ENCODE measurements around the gene KIF26A.

Gene KIF26A

DNA sequence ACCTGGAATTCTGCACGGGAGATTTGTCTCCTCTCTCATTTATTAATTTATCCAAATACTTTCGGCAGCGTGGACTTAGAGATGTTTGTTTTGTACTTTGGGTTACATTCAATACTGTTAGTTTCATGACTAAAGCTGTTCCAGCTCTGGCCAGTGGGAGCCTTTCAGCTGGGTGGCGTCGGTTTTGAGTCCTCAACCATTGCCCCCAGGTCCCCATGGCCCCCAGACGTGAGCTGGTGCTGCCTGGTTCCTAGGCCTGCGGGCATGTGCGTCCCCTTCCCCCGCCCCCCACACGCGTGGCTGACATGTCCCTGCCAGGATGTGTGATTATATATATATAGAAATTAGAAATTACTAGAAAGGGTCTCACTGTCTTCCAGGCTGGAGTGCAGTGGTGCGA, 48.2 kb downstream of the KIF26A start:
- H3K36me3 ChIP-seq (ENCODE audit: insufficient read depth, low read length): no peaks in the 10 kb centered on the region
- H3K4me3 ChIP-seq (ENCODE audit: low read length): no peak overlapping the region
- no peaks in the 10 kb centered on the region for H3K27me3 ChIP-seq (ENCODE audit: insufficient read depth, low read length)
- H3K4me1 ChIP-seq (ENCODE audit: insufficient read depth, low read length): no peaks in the 10 kb centered on the region
- 85% methylated on average over 11 of the region's 12 CpGs for WGBS
- no peak overlapping the region for H3K9ac ChIP-seq (ENCODE audit: low read depth, low read length)
- H3K9me3 ChIP-seq (ENCODE audit: insufficient read depth, low read depth, low read length): no peaks in the 10 kb centered on the region
- no peak overlapping the region for H3K27ac ChIP-seq (ENCODE audit: low read depth, low read length)

DNA sequence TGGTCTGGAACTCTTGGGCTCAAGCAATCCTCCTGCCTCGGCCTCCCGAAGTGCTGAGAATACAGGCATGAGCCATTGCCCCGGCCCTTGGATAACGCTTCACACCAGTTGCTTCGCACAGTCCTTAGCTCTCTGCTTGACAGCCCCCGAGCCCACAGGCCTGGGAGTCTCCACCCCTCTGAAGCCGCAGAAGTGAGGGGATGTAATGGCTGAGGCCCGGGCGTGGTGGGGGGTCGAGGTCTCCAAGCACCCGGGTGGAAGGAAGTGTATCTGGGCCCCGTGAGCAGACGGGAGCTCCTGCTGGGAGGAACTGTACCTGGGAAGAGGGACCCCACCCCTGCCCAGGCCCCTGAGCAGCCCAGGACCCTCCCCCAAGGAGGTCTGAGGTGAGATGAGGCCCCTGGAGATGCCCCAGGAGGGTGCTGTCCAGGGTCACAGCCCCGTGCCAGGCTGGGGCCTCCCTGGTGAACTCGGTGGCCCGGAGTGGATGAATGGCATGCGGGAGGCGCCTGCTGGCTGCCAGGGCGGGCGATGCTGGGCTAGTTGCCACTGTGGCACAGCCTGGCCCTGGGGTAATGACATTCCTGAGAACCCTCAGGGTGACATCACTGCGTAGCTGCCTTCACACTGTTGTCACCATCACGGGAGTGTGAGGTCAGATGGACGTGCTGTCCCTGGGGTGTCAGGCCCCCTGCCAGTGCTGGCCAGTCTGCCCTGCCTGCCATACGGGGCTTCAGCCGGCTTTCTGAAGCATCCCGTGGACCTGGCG, 48.9 kb downstream of the KIF26A start:
- WGBS: 89% methylated on average over 27 of the region's 27 CpGs
- H3K4me3 ChIP-seq (ENCODE audit: low read length): no peak overlapping the region
- no peak overlapping the region for H3K9ac ChIP-seq (ENCODE audit: low read depth, low read length)
- no peaks in the 10 kb centered on the region for H3K9me3 ChIP-seq (ENCODE audit: insufficient read depth, low read depth, low read length)
- H3K27ac ChIP-seq (ENCODE audit: low read depth, low read length): no peak overlapping the region
- no peaks in the 10 kb centered on the region for H3K36me3 ChIP-seq (ENCODE audit: insufficient read depth, low read length)
- no peaks in the 10 kb centered on the region for H3K4me1 ChIP-seq (ENCODE audit: insufficient read depth, low read length)
- no peaks in the 10 kb centered on the region for H3K27me3 ChIP-seq (ENCODE audit: insufficient read depth, low read length)

- no peaks in the 10 kb centered on the region for H3K27me3 ChIP-seq (ENCODE audit: insufficient read depth, low read length)
- no peaks in the 10 kb centered on the region for H3K36me3 ChIP-seq (ENCODE audit: insufficient read depth, low read length)
- H3K9me3 ChIP-seq (ENCODE audit: insufficient read depth, low read depth, low read length): no peaks in the 10 kb centered on the region
- WGBS: 84% methylated on average over 27 of the region's 27 CpGs
- no peaks in the 10 kb centered on the region for H3K4me1 ChIP-seq (ENCODE audit: insufficient read depth, low read length)
- H3K4me3 ChIP-seq (ENCODE audit: low read length): no peak overlapping the region
- no peak overlapping the region for H3K9ac ChIP-seq (ENCODE audit: low read depth, low read length)
- no peak overlapping the region for H3K27ac ChIP-seq (ENCODE audit: low read depth, low read length)
Observed at GRCh38 chr14:104187931-104188726, 49.7 kb downstream of the KIF26A start.

DNA sequence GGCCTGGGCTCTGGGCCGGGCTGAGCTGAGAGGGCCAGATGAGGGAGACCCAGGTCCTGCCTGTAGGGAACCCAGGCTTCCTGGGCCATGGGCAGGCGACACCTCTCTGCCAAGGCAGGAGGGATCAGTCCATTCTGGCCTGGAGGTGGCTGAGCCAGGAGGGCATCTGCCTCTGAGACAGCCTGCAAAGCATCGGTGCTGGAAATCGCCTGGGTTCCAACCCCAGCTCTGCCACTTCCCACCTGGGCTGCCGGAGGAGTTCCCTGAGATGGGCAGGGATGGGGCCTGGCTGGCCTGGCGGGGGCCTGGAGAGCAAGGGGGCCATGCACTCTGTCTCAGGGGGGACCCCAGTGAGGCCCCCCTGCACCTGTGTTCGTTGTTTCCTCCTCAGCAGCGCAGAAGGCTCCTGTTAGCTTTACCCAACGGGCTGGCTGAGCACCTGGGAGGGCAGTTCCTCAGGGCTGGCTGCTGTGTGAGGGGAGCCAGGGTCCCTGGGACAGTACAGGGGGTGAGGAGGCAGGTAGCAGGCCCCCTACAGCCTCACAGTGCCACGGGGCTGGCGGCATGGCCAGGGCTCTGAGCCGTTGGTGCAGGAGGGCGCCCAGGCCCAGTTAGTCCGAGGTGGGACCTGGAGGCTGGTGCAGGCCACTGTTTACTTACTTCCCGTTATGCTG, 50.5 kb downstream of the KIF26A start:
- Histone ChIP-seq H3K9me3 (ENCODE audit: insufficient read depth, low read depth, low read length) (no peaks in the 10 kb centered on the region), H3K27me3 (ENCODE audit: insufficient read depth, low read length) (no peaks in the 10 kb centered on the region), H3K9ac (ENCODE audit: low read depth, low read length) (no peak overlapping the region), H3K4me3 (ENCODE audit: low read length) (no peak overlapping the region), H3K36me3 (ENCODE audit: insufficient read depth, low read length) (no peaks in the 10 kb centered on the region), H3K4me1 (ENCODE audit: insufficient read depth, low read length) (no peaks in the 10 kb centered on the region), H3K27ac (ENCODE audit: low read depth, low read length) (no peak overlapping the region)
- WGBS: 90% methylated on average over 15 of the region's 15 CpGs

DNA sequence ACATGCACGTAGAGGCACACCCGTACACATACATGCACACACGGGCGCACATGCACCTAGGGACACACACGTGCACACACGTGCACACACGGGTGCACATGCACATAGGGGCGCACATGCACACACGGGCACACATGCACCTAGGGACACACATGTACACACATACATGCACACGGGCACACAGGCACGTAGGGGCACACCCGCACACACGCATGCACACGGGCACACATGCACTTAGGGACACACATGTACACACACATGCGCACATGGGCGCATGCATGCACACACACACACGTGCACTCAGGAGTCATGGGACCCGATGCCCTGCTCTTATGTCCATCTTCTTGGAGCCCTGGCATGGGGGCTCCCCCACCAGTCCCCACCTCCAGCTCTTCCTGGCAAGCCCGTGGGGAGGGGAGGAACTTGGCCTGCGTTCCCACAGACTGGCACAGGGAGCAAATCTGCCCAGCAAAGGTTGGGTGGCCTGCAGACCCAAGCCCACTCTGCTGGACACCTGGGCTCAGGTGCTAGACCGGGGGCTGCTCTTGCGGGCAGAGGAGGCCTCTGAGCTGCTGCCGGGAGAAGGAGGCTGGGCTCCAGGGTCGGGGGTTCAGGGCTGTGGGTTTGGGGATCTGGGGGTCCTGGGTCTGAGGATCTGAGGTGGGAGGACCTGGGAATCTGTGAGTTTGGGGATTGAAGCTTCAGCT, 51.4 kb downstream of the KIF26A start:
- no peaks in the 10 kb centered on the region for H3K4me1 ChIP-seq (ENCODE audit: insufficient read depth, low read length)
- no peak overlapping the region for H3K4me3 ChIP-seq (ENCODE audit: low read length)
- WGBS: 92% methylated on average over 24 of the region's 24 CpGs
- no peaks in the 10 kb centered on the region for H3K9me3 ChIP-seq (ENCODE audit: insufficient read depth, low read depth, low read length)
- H3K9ac ChIP-seq (ENCODE audit: low read depth, low read length): no peak overlapping the region
- no peak overlapping the region for H3K27ac ChIP-seq (ENCODE audit: low read depth, low read length)
- no peaks in the 10 kb centered on the region for H3K36me3 ChIP-seq (ENCODE audit: insufficient read depth, low read length)
- H3K27me3 ChIP-seq (ENCODE audit: insufficient read depth, low read length): no peaks in the 10 kb centered on the region

- H3K27me3 ChIP-seq (ENCODE audit: insufficient read depth, low read length): no peaks in the 10 kb centered on the region
- no peak overlapping the region for H3K4me3 ChIP-seq (ENCODE audit: low read length)
- H3K9ac ChIP-seq (ENCODE audit: low read depth, low read length): no peak overlapping the region
- H3K36me3 ChIP-seq (ENCODE audit: insufficient read depth, low read length): no peaks in the 10 kb centered on the region
- H3K9me3 ChIP-seq (ENCODE audit: insufficient read depth, low read depth, low read length): no peaks in the 10 kb centered on the region
- WGBS: 91% methylated on average over 12 of the region's 12 CpGs
- H3K27ac ChIP-seq (ENCODE audit: low read depth, low read length): no peak overlapping the region
- H3K4me1 ChIP-seq (ENCODE audit: insufficient read depth, low read length): no peaks in the 10 kb centered on the region
Observed at GRCh38 chr14:104190396-104191000, 52.1 kb downstream of the KIF26A start.

GRCh38 chr14:104191409-104191997, 53.1 kb downstream of the KIF26A start:
- 84% methylated on average over 21 of the region's 21 CpGs for WGBS
- Histone ChIP-seq H3K27ac (ENCODE audit: low read depth, low read length) (no peak overlapping the region), H3K27me3 (ENCODE audit: insufficient read depth, low read length) (no peaks in the 10 kb centered on the region), H3K4me1 (ENCODE audit: insufficient read depth, low read length) (no peaks in the 10 kb centered on the region), H3K36me3 (ENCODE audit: insufficient read depth, low read length) (no peaks in the 10 kb centered on the region), H3K9me3 (ENCODE audit: insufficient read depth, low read depth, low read length) (no peaks in the 10 kb centered on the region), H3K4me3 (ENCODE audit: low read length) (no peak overlapping the region), H3K9ac (ENCODE audit: low read depth, low read length) (no peak overlapping the region)

- 93% methylated on average over 20 of the region's 20 CpGs for WGBS
- H3K4me3 ChIP-seq (ENCODE audit: low read length): no peak overlapping the region
- no peak overlapping the region for H3K9ac ChIP-seq (ENCODE audit: low read depth, low read length)
- H3K27me3 ChIP-seq (ENCODE audit: insufficient read depth, low read length): no peaks in the 10 kb centered on the region
- H3K9me3 ChIP-seq (ENCODE audit: insufficient read depth, low read depth, low read length): no peaks in the 10 kb centered on the region
- H3K27ac ChIP-seq (ENCODE audit: low read depth, low read length): no peak overlapping the region
- no peaks in the 10 kb centered on the region for H3K4me1 ChIP-seq (ENCODE audit: insufficient read depth, low read length)
- H3K36me3 ChIP-seq (ENCODE audit: insufficient read depth, low read length): no peaks in the 10 kb centered on the region
Observed at GRCh38 chr14:104192146-104192882, 53.9 kb downstream of the KIF26A start.

DNA sequence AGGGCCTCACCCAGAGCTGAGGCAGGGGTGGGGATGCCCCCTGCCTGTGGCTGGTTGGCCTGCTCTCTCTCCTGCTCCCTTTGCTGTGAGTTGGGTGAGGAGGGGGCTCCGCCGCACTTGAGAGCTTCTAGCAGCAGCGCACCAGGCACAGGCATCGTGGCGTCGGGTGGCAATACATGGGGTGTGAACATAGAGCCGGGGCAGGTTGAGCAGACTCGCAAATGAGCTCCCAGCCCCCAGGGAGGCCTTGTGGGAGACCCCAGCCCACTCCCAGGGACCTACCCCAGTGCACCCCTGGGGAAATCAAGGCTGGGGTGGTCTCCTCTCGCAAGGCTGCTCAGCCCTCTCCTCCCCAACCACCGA, 54.5 kb downstream of the KIF26A start:
- no peaks in the 10 kb centered on the region for H3K9me3 ChIP-seq (ENCODE audit: insufficient read depth, low read depth, low read length)
- no peak overlapping the region for H3K9ac ChIP-seq (ENCODE audit: low read depth, low read length)
- no peaks in the 10 kb centered on the region for H3K27me3 ChIP-seq (ENCODE audit: insufficient read depth, low read length)
- no peak overlapping the region for H3K4me3 ChIP-seq (ENCODE audit: low read length)
- no peaks in the 10 kb centered on the region for H3K36me3 ChIP-seq (ENCODE audit: insufficient read depth, low read length)
- WGBS: 95% methylated on average over 10 of the region's 10 CpGs
- no peaks in the 10 kb centered on the region for H3K4me1 ChIP-seq (ENCODE audit: insufficient read depth, low read length)
- no peak overlapping the region for H3K27ac ChIP-seq (ENCODE audit: low read depth, low read length)

DNA sequence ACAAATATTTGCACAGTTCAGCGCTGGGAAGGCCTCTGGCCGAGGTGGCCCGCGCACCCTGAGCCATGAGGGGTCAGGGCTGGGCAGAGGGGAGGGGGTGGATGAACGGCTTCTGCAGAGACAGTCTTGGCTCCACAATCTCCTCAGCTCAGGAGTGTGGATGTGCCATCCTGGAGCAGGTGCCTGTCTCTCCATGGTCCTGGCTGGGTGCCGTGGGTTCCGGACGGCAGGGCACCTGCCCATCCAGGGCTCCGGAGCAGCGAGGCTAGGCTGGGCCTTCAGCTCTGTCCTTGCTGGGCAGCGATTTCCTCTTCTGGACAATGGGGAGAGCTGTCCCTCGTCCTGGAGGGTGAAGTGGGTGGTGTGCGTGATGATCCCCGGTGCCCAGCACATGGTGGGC, 55.6 kb downstream of the KIF26A start:
- Histone ChIP-seq H3K36me3 (ENCODE audit: insufficient read depth, low read length) (no peaks in the 10 kb centered on the region), H3K27ac (ENCODE audit: low read depth, low read length) (no peak overlapping the region), H3K27me3 (ENCODE audit: insufficient read depth, low read length) (no peaks in the 10 kb centered on the region), H3K4me1 (ENCODE audit: insufficient read depth, low read length) (no peaks in the 10 kb centered on the region), H3K9me3 (ENCODE audit: insufficient read depth, low read depth, low read length) (no peaks in the 10 kb centered on the region), H3K4me3 (ENCODE audit: low read length) (no peak overlapping the region), H3K9ac (ENCODE audit: low read depth, low read length) (no peak overlapping the region)
- WGBS: 96% methylated on average over 14 of the region's 14 CpGs
